Osteocyte (in vitro differentiated cells): ENCODE data around the gene SRSF2. TPM values are rescaled to one million over a fixed set of nuclear protein-coding genes. Genes with fewer than 3 reads are reported as not detected.

Experiments used
- DNase-seq: peaks from one replicate; pipeline ENCODE4 v3.0.0; 2021; ENCODE audit warnings: mixed read lengths; ENCODE audit not compliant: unreplicated experiment; ENCODE audit errors: extremely low spot score
- H3K27ac Mint-ChIP-seq: one replicate; pipeline ENCODE4 v1.8.0; 2021; ENCODE audit warnings: mild to moderate bottlenecking, mixed read lengths; ENCODE audit not compliant: unreplicated experiment
- H3K27me3 Mint-ChIP-seq: one replicate; pipeline ENCODE4 v1.8.0; 2021; ENCODE audit warnings: mixed read lengths; ENCODE audit not compliant: unreplicated experiment
- H3K36me3 Mint-ChIP-seq: one replicate; pipeline ENCODE4 v1.8.0; 2021; ENCODE audit warnings: mixed read lengths; ENCODE audit not compliant: unreplicated experiment
- H3K4me1 Mint-ChIP-seq: one replicate; pipeline ENCODE4 v1.8.0; 2021; ENCODE audit warnings: mixed read lengths; ENCODE audit not compliant: unreplicated experiment
- H3K4me3 Mint-ChIP-seq: one replicate; pipeline ENCODE4 v1.8.0; 2021; ENCODE audit warnings: mild to moderate bottlenecking, moderate library complexity, mixed read lengths; ENCODE audit not compliant: unreplicated experiment
- H3K9me3 Mint-ChIP-seq: one replicate; pipeline ENCODE4 v1.8.0; 2021; ENCODE audit warnings: mixed read lengths; ENCODE audit not compliant: unreplicated experiment
- total RNA-seq: library from RNA; stranded (reverse); gene quantifications from 2 replicates; pipeline ENCODE4 v1.2.1, GENCODE V29; 2021
- TF ChIP-seq, protein P1 (sequence below): fragments of 200-600 bp; sonication (generic); IDR thresholded peaks from 2 replicates; pipeline ENCODE4 v1.5.0; 2021; ENCODE audit warnings: antibody characterized with exemption, mild to moderate bottlenecking, moderate library complexity

SRSF2 gene
- total RNA-seq, 1 donor from 2014 or later = 137 TPM

DNA sequence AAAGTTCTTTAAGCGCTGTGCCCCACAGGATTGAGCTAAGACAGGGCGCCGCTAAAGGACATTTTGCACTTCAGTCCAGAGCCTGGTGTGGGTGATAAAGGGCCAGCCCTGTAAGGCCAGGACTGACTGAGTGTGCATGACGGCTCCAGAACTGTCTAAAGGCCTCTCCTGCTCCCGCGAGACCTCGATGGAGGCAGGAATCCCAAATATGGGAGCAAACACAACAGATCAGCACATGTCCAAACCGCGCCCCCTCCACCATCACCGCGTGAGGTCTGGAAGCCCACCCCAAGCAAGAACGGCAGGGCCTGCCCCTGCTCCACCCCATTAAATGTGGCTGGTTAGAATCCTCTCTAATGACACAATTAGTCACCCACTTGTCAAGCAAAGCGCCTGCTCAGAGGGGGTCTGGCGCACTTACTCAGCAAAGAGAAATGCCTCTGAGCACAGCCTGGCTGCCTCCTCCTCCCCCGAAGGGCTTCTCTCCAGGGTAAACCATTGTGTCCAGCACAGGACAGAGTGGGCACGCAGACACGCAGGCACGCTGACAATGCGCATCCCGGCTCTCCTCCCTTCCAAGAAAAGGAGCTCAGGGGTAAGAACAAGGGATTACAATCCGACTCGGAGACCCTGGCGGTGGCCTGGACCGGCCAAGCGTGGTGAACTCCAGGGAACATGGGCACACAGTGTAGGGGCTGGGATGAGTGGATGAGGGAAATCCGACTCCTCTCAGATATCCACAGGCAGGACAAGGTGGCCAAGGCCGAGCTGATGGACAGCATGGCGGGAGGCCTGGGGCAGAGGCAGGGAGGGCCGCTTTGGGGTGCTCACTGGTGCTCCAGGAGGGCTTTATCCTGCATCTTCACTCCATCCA, 27.8 kb downstream of the SRSF2 start:
- Mint-ChIP-seq H3K27ac (peak overlapping the region; percentile 93), H3K9me3 (no peaks in the 10 kb centered on the region)

DNA sequence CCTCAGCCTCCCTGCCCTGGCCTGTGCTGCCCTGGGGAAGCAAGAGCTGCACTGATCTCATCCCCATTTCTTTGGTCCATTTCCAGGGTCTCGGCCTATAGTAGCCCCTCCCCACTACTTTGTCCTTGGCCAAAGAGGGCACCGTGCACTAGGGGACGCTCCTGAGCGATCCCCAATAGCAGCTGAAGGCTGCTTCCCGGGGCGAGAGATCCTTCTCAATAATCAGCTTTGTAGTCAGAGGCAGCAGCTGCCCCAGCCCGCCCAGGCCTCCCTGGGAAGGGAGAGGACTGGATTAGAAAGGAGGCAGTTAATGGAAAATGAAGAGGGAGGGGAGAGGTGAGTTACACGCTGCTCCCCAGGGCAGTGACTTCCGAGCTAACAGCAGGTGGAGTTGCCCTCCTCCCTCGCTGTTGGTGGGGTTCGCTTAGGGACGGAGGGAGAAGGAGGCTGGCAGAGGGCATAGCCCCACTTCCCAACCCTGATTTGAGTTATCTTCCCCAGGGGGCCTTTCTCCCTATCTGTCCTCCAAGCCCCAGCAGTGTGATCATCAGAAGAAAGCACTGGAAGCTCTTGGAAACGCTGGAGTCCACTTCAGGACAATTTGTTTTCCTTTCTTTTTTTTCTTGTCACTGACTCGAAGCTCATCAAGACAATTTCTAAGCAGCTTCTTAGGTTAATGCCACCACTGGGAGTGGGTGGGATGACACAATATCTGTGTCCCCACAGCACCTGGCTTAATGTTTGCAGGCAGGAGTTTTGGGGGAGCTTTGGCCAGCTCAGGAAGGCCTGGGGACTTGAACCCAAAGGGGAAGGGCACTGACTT, 28.9 kb downstream of the SRSF2 start:
- H3K27ac Mint-ChIP-seq = peak overlapping the region; percentile 93
- H3K27me3 Mint-ChIP-seq = no peaks in the 10 kb centered on the region
- H3K9me3 Mint-ChIP-seq = no peaks in the 10 kb centered on the region
- H3K4me1 Mint-ChIP-seq = peaks cover 55% of the 10 kb centered on the region
- peak overlapping the region; percentile 77 for H3K4me3 Mint-ChIP-seq
- peaks cover 3% of the 10 kb centered on the region for H3K36me3 Mint-ChIP-seq
- TF ChIP-seq, protein P1, sequence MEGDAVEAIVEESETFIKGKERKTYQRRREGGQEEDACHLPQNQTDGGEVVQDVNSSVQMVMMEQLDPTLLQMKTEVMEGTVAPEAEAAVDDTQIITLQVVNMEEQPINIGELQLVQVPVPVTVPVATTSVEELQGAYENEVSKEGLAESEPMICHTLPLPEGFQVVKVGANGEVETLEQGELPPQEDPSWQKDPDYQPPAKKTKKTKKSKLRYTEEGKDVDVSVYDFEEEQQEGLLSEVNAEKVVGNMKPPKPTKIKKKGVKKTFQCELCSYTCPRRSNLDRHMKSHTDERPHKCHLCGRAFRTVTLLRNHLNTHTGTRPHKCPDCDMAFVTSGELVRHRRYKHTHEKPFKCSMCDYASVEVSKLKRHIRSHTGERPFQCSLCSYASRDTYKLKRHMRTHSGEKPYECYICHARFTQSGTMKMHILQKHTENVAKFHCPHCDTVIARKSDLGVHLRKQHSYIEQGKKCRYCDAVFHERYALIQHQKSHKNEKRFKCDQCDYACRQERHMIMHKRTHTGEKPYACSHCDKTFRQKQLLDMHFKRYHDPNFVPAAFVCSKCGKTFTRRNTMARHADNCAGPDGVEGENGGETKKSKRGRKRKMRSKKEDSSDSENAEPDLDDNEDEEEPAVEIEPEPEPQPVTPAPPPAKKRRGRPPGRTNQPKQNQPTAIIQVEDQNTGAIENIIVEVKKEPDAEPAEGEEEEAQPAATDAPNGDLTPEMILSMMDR = peak; percentile 36
- no peak for DNase-seq

More for the DNA sequence above, 27.8 kb downstream of the SRSF2 start:
- Mint-ChIP-seq H3K4me1 (peaks cover 55% of the 10 kb centered on the region), H3K4me3 (peak overlapping the region; percentile 77), H3K27me3 (no peaks in the 10 kb centered on the region), H3K36me3 (peaks cover 12% of the 10 kb centered on the region)
- TF ChIP-seq, protein P1 = no peak
- DNase-seq = peak; percentile 92

DNA sequence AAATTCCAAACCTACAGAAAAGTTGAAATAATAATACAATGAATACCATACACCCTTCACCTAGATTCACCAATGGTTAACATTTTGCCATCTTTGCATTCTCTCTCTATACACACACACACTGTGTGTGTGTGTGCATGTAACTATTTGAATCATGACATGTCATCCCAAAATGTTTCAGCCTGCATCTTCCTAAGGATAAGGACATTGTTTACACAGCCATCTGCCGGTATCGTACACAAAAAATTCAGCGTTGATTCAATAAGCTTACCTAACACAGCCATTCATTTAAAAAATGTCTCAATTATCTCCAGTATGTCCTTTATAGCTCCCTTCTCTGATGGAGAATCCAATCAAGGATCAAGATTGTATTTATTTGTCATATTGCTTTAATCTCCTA, 30.3 kb downstream of the SRSF2 start:
- peaks cover 68% of the 10 kb centered on the region for H3K4me1 Mint-ChIP-seq
- TF ChIP-seq, protein P1 = no peak
- DNase-seq = no peak
- H3K27me3 Mint-ChIP-seq = no peaks in the 10 kb centered on the region
- H3K27ac Mint-ChIP-seq = no peak overlapping the region
- no peak overlapping the region for H3K4me3 Mint-ChIP-seq
- no peaks in the 10 kb centered on the region for H3K9me3 Mint-ChIP-seq
- peaks cover 3% of the 10 kb centered on the region for H3K36me3 Mint-ChIP-seq

DNA sequence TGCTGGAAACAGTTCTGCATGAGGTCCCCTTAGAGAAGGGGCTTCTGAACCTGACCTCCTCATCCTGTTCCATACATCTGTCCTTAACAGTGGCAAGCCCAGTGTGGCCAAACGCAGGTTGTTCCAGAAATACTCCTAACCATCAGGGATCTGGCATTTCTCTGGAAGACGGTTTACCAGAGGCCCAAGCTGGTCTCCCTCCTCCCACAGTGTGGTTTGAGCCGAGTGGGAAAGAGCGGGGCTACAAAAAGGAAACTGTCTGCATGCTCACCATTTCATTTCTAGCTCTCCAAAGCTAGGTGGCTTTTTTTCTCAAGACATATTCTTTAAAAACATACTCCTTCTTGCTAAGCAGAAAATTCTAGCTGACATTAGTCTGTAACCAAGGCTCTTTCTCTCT, 32.3 kb downstream of the SRSF2 start:
- TF ChIP-seq, protein P1 = no peak
- Mint-ChIP-seq H3K27ac (no peak overlapping the region), H3K9me3 (no peaks in the 10 kb centered on the region), H3K4me1 (peaks cover 76% of the 10 kb centered on the region), H3K36me3 (peaks cover 3% of the 10 kb centered on the region), H3K27me3 (no peaks in the 10 kb centered on the region), H3K4me3 (no peak overlapping the region)
- DNase-seq = no peak
